T-cell (primary cell): ENCODE measurements around the gene INPP5A. TPM values are rescaled to one million over a fixed set of nuclear protein-coding genes. Genes with fewer than 3 reads are reported as not detected.

Source experiments
- ATAC-seq, 4 experiments: fragments of 200-7000 bp in 3 of 4; fragments of 150-1000 bp in 1 of 4; cut with Tn5 transposase; replicated peaks in 1 of 4; 1 replicate in 3 of 4; 2 replicates in 1 of 4; pipeline ENCODE4 v1.10.0; 2021; ENCODE audit warnings: moderate library complexity in 3 of 4, mild to moderate bottlenecking in 2 of 4, moderate number of reproducible peaks in 1 of 4
- CTCF ChIA-PET, 2 donors: fragments of 300-600 bp; sonication (Branson Sonifier 250); formaldehyde crosslinking; loops; one replicate each; lab custom pipeline; 2022; ENCODE audit warnings: antibody characterized with exemption in 2 of 2; lab: Charles Lee
- POLR2A ChIA-PET, 2 donors: fragments of 300-600 bp; sonication (Branson Sonifier 250); formaldehyde crosslinking; loops; one replicate each; lab custom pipeline; 2022; ENCODE audit warnings: antibody characterized with exemption in 2 of 2; lab: Charles Lee
- DNase-seq, 35 experiments: peaks; one replicate each; pipeline versions ENCODE4 v3.0.0 to v3.0.0-alpha.2; 2013 to 2023
- H3K27ac ChIP-seq: one replicate; pipeline ENCODE4 v1.5.1; 2013; ENCODE audit warnings: low read length
- H3K27me3 ChIP-seq, 2 experiments: replicated peaks in 1 of 2; 1 replicate in 1 of 2; 2 replicates in 1 of 2; pipeline versions ENCODE4 v1.6.1 to v1.7.0; 2013; ENCODE audit warnings: low read length in 1 of 2, mixed read lengths in 1 of 2; ENCODE audit not compliant: control insufficient read depth in 2 of 2, insufficient read depth in 2 of 2; ENCODE audit errors: extremely low read depth in 1 of 2
- H3K36me3 ChIP-seq, 2 donors: 1 replicate in 1 of 2; 2 replicates in 1 of 2; pipeline versions ENCODE4 v1.6.1 to v1.7.0; 2013; ENCODE audit warnings: low read length in 1 of 2; ENCODE audit not compliant: control insufficient read depth in 2 of 2, insufficient read depth in 1 of 2; ENCODE audit errors: extremely low read depth in 1 of 2
- H3K4me1 ChIP-seq, 2 experiments: 1 replicate in 1 of 2; 2 replicates in 1 of 2; pipeline versions ENCODE4 v1.6.1 to v1.7.0; 2013; ENCODE audit warnings: low read length in 2 of 2, mixed read lengths in 1 of 2; ENCODE audit not compliant: insufficient read depth in 2 of 2, control insufficient read depth in 1 of 2; ENCODE audit errors: extremely low read depth in 1 of 2
- H3K4me3 ChIP-seq, 2 donors: 1 replicate in 1 of 2; 2 replicates in 1 of 2; pipeline versions ENCODE4 v1.5.1 to v1.7.0; 2013; ENCODE audit warnings: mild to moderate bottlenecking in 2 of 2, low read length in 1 of 2, moderate library complexity in 1 of 2; ENCODE audit not compliant: control insufficient read depth in 1 of 2; ENCODE audit errors: extremely low read depth in 1 of 2
- H3K9me3 ChIP-seq: 2 replicates; pipeline ENCODE4 v1.7.0; 2013
- H3K27ac Mint-ChIP-seq, 2 donors: one replicate each; pipeline ENCODE4 v1.8.0; 2020 to 2021; ENCODE audit warnings: mild to moderate bottlenecking in 2 of 2, mixed read lengths in 2 of 2
- H3K27me3 Mint-ChIP-seq, 2 donors: one replicate each; pipeline ENCODE4 v1.8.0; 2021 to 2022; ENCODE audit warnings: mixed read lengths in 2 of 2
- H3K36me3 Mint-ChIP-seq: one replicate; pipeline ENCODE4 v1.8.0; 2021; ENCODE audit warnings: mixed read lengths
- H3K4me1 Mint-ChIP-seq, 3 donors: one replicate each; pipeline ENCODE4 v1.8.0; 2020 to 2022; ENCODE audit warnings: mixed read lengths in 3 of 3, mild to moderate bottlenecking in 1 of 3
- H3K4me3 Mint-ChIP-seq, 3 donors: one replicate each; pipeline ENCODE4 v1.8.0; 2020 to 2022; ENCODE audit warnings: mild to moderate bottlenecking in 3 of 3, mixed read lengths in 3 of 3, moderate library complexity in 3 of 3
- H3K9me3 Mint-ChIP-seq, 3 donors: one replicate each; pipeline ENCODE4 v1.8.0; 2020 to 2022; ENCODE audit warnings: mixed read lengths in 3 of 3
- WGBS: methylation state at CpG from one replicate; pipeline ENCODE4 v1.1.5; 2013; ENCODE audit warnings: missing lambda C conversion rate; ENCODE audit not compliant: insufficient coverage; 5-methylcytosine and 5-hydroxymethylcytosine counted together
- total RNA-seq, 35 experiments: library from RNA in 6 of 35; stranded (reverse) in 6 of 35; fragments of 120-200 nt in 1 of 35; gene quantifications; one replicate each; pipeline versions ENCODE4 v1.2.1 to v1.2.4 and lab custom pipeline; 2013 to 2026

INPP5A gene
- total RNA-seq, 5 donors from 2014 or later (not counting 1 experiment from before 2014, with no cell fraction given) = 20.9 to 23.1 (median 22.9) TPM

DNA sequence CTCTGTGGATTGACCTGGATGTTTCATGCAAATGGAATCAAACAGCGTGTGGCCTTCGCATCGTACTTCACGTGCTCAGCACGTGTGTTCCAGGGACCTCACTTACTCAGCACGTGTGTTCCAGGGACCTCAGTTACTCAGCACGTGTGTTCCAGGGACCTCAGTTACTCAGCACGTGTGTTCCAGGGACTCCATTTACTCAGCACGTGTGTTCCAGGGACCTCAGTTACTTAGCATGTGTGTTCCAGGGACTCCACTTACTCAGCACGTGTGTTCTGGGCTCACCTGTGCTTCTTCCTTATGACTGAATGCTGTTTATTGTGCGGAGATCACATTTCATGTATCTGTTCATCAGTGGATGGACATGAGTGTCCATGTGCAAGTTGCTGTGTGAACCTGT is 22.0 kb downstream of the INPP5A start:
- no peak for DNase-seq
- Histone ChIP-seq H3K27ac (no peak overlapping the region), H3K36me3 (no peaks in the 10 kb centered on the region), H3K9me3 (no peaks in the 10 kb centered on the region), H3K4me1 (peaks cover 11 to 51% of the 10 kb centered on the region in 2 experiments), H3K27me3 (no peaks in the 10 kb centered on the region), H3K4me3 (no peak overlapping the region)
- H3K9me3 Mint-ChIP-seq = no peaks in the 10 kb centered on the region
- H3K27me3 Mint-ChIP-seq = no peaks in the 10 kb centered on the region
- H3K27ac Mint-ChIP-seq = no peak overlapping the region
- peak overlapping the region in 1 of 3 donors; percentile 38 for H3K4me3 Mint-ChIP-seq
- ATAC-seq = no peak
- 85% methylated on average over 11 of the region's 11 CpGs for WGBS
- POLR2A ChIA-PET = no interaction called here
- CTCF ChIA-PET = no interaction called here
- peaks cover 50 to 53% (median 53%) of the 10 kb centered on the region in 3 donors for H3K4me1 Mint-ChIP-seq
- H3K36me3 Mint-ChIP-seq = peaks cover 3% of the 10 kb centered on the region

GRCh38 chr10:132560241-132560731 is 22.7 kb downstream of the INPP5A start:
- Histone ChIP-seq H3K27ac (no peak overlapping the region), H3K4me1 (peaks cover 9 to 47% of the 10 kb centered on the region in 2 experiments), H3K27me3 (no peaks in the 10 kb centered on the region), H3K9me3 (no peaks in the 10 kb centered on the region), H3K4me3 (no peak overlapping the region), H3K36me3 (no peaks in the 10 kb centered on the region)
- Mint-ChIP-seq H3K9me3 (no peaks in the 10 kb centered on the region), H3K27ac (no peak overlapping the region), H3K4me1 (peaks cover 51 to 58% (median 57%) of the 10 kb centered on the region in 3 donors), H3K36me3 (peaks cover 3% of the 10 kb centered on the region), H3K27me3 (no peaks in the 10 kb centered on the region), H3K4me3 (peak overlapping the region in 1 of 3 donors; percentile 38)
- 94% methylated on average over 3 of the region's 10 CpGs for WGBS
- ATAC-seq = no peak
- no peak for DNase-seq
- ChIA-PET POLR2A (no interaction called here), CTCF (interaction anchor here in 1 of 2 donors (0.6 kb wide), 1 partner anchor 75 kb away, joined by 3 read pairs; no protein-coding TSS in a partner anchor)

DNA sequence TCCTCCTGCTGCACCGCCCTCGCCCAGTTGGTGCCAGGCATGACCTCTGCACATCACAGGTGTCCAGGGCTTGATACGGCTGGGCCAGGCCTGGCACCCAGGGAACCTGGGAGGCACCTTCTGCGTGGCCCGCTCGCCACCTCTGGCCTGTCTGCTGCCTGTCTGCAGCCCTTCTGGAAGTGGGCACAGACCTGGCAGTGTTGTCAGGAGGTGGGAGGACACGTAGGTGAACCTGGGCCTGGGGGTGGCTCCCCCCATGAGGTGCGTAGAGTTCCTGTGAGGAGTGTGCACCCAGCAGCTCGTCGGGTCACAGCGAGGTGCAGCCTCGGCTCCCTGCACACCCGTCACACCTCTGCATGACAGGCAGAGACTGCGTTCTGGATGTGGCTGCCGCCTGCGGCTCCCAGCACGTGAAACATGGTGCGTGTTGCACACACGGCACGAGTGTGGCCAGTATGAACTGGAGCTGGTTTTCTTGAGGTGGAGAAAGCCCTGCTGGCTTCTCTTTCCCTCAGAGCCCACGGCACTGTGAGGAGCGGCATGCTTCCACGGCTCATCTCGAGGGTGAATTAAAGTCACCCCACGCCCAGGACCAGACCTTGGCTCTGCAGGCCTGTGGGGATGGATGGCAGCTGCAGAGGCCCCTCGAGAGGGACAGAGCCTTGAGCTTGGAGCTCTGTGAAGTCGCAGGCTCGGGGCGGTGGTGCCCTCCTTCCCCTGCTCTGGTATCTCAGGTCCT is 24.8 kb downstream of the INPP5A start:
- no peak overlapping the region for H3K4me3 ChIP-seq
- H3K4me1 Mint-ChIP-seq = peaks cover 42 to 56% (median 53%) of the 10 kb centered on the region in 3 donors
- 92% methylated on average over 26 of the region's 29 CpGs for WGBS
- H3K27ac ChIP-seq = no peak overlapping the region
- H3K9me3 Mint-ChIP-seq = no peaks in the 10 kb centered on the region
- ChIA-PET POLR2A (no interaction called here), CTCF (no interaction called here)
- no peaks in the 10 kb centered on the region for H3K27me3 ChIP-seq
- no peaks in the 10 kb centered on the region for H3K36me3 ChIP-seq
- peaks cover 0 to 29% of the 10 kb centered on the region in 2 experiments for H3K4me1 ChIP-seq
- peaks cover 3% of the 10 kb centered on the region for H3K36me3 Mint-ChIP-seq
- H3K9me3 ChIP-seq = no peaks in the 10 kb centered on the region
- DNase-seq (no peak), ATAC-seq (no peak)
- no peak overlapping the region for H3K27ac Mint-ChIP-seq
- no peak overlapping the region for H3K4me3 Mint-ChIP-seq
- H3K27me3 Mint-ChIP-seq = no peaks in the 10 kb centered on the region

DNA sequence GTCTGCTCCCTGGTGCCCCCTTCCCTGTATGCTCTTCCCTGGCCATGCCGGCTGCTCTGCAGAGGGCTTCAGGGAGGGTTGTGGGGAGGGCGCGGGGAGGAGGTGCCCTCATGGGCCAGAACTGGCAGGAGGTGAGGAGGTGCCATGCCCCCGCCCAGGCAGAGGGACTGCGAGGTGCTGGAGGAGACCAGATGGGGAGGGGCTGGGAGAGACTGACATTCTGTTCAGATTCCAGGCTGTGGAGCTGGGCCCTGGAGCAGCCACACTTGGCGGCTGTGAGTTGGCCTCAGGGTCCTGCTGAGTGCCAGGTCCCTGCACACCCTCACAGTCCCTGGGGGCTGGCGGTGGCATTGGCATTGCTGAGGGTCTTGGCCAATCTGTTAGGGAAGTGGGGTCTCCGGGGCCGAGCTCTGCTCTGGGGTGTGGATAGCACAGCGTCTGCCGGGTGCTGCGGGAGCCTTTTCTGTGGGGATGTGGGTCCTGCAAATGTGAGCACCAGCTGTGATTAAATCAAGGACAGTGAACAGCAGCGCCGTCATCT is 25.4 kb downstream of the INPP5A start:
- Histone ChIP-seq H3K36me3 (no peaks in the 10 kb centered on the region), H3K27ac (no peak overlapping the region), H3K4me1 (peaks cover 0 to 27% of the 10 kb centered on the region in 2 experiments), H3K27me3 (no peaks in the 10 kb centered on the region), H3K4me3 (no peak overlapping the region), H3K9me3 (no peaks in the 10 kb centered on the region)
- Mint-ChIP-seq H3K36me3 (peaks cover 3% of the 10 kb centered on the region), H3K27me3 (no peaks in the 10 kb centered on the region), H3K4me1 (peaks cover 42 to 50% (median 48%) of the 10 kb centered on the region in 3 donors), H3K27ac (no peak overlapping the region), H3K4me3 (no peak overlapping the region), H3K9me3 (no peaks in the 10 kb centered on the region)
- ATAC-seq (no peak), DNase-seq (no peak)
- POLR2A ChIA-PET = no interaction called here
- CTCF ChIA-PET = no interaction called here
- WGBS = 96% methylated on average over 7 of the region's 14 CpGs

DNA sequence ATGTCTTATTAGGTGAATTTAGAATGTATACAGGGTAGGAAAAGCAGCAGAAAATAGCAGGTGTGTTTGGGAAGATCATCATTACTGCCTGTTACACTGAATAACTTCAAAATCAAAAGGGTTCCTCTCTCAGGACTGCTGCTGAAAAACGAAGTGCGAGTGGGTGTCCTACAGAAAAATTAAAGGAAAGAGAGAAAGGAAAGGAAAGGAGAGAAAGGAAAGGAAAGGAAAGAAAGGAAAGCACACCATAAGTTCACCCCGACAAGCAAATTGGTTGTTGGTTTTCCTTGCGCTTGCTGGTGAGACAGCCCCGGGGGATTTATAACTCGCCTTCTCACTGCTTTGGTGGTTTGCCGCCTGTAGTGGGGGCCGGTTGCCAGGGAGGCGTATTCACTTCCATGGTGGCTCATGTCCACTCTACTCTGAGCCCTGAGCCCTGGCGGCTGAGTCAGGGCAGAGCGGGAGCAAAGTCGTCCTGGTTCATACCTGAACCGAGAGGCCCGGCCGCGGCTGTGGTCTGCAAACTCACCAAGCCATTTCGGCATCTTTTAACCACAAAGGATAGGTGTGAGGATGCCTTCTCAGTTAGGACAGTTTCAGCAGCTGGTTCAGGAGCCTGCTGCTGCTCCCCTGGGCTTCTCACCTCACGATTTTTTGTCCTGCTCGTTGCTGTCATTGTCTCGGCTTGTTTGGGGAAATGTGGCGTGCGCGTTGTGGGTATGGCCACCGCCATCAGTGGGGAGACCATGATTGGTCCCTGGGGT is 26.1 kb downstream of the INPP5A start:
- Histone ChIP-seq H3K27me3 (no peaks in the 10 kb centered on the region), H3K9me3 (no peaks in the 10 kb centered on the region), H3K4me3 (no peak overlapping the region), H3K4me1 (peaks cover 0 to 27% of the 10 kb centered on the region in 2 experiments), H3K36me3 (no peaks in the 10 kb centered on the region), H3K27ac (no peak overlapping the region)
- no peak overlapping the region for H3K4me3 Mint-ChIP-seq
- DNase-seq = no peak
- H3K27ac Mint-ChIP-seq = no peak overlapping the region
- ChIA-PET CTCF (no interaction called here), POLR2A (no interaction called here)
- H3K27me3 Mint-ChIP-seq = no peaks in the 10 kb centered on the region
- H3K4me1 Mint-ChIP-seq = peaks cover 38 to 50% (median 47%) of the 10 kb centered on the region in 3 donors
- ATAC-seq = no peak
- WGBS = 86% methylated on average over 15 of the region's 24 CpGs
- no peaks in the 10 kb centered on the region for H3K9me3 Mint-ChIP-seq
- peaks cover 3% of the 10 kb centered on the region for H3K36me3 Mint-ChIP-seq

- Mint-ChIP-seq H3K36me3 (peaks cover 3% of the 10 kb centered on the region), H3K9me3 (no peaks in the 10 kb centered on the region), H3K27ac (no peak overlapping the region), H3K27me3 (no peaks in the 10 kb centered on the region), H3K4me3 (no peak overlapping the region), H3K4me1 (peaks cover 35 to 47% (median 43%) of the 10 kb centered on the region in 3 donors)
- Histone ChIP-seq H3K9me3 (no peaks in the 10 kb centered on the region), H3K4me3 (no peak overlapping the region), H3K27ac (no peak overlapping the region), H3K27me3 (no peaks in the 10 kb centered on the region), H3K36me3 (no peaks in the 10 kb centered on the region), H3K4me1 (peaks cover 0 to 24% of the 10 kb centered on the region in 2 experiments)
- WGBS = 96% methylated on average over 4 of the region's 10 CpGs
- POLR2A ChIA-PET = no interaction called here
- CTCF ChIA-PET = no interaction called here
- DNase-seq (no peak), ATAC-seq (no peak)
These were observed 26.6 kb downstream of the INPP5A start for GRCh38 chr10:132564249-132564605.
